Psoas muscle (tissue), 8 donors: ENCODE measurements around the gene MMAB. TPM values are rescaled to one million over a fixed set of nuclear protein-coding genes. Genes with fewer than 3 reads are reported as not detected.

Source experiments
- ATAC-seq, 4 donors: fragments of 200-7000 bp; cut with Tn5 transposase; one replicate each; pipeline ENCODE4 v1.9.1; 2020; ENCODE audit warnings: moderate library complexity in 3 of 4, mild to moderate bottlenecking in 2 of 4
- DNase-seq, 2 donors: peaks; one replicate each; pipeline ENCODE4 v3.0.0-alpha.2; 2020
- H3K27ac ChIP-seq: fragments of 200-600 bp; one replicate; pipeline ENCODE4 v1.8.0; 2022
- H3K27me3 ChIP-seq, 3 donors: fragments of 200-600 bp in 1 of 3; one replicate each; pipeline versions ENCODE4 v1.6.1 to v1.8.0; 2013 to 2022; ENCODE audit warnings: low read length in 2 of 3, mild to moderate bottlenecking in 2 of 3, moderate library complexity in 1 of 3; ENCODE audit not compliant: insufficient read depth in 3 of 3
- H3K36me3 ChIP-seq, 2 donors: fragments of 200-600 bp in 1 of 2; one replicate each; pipeline versions ENCODE4 v1.6.1 to v1.8.0; 2013 to 2022; ENCODE audit warnings: low read depth in 1 of 2, mild to moderate bottlenecking in 1 of 2, moderate library complexity in 1 of 2; ENCODE audit not compliant: insufficient read depth in 1 of 2
- H3K4me1 ChIP-seq: fragments of 200-600 bp; one replicate; pipeline ENCODE4 v1.8.0; 2022
- H3K4me3 ChIP-seq: fragments of 200-600 bp; one replicate; pipeline ENCODE4 v1.8.0; 2022; ENCODE audit warnings: mild to moderate bottlenecking
- H3K9me3 ChIP-seq: fragments of 200-600 bp; one replicate; pipeline ENCODE4 v1.8.0; 2022
- WGBS, 3 donors: extraction: QIAGEN DNeasy Blood & Tissue Kit; methylation state at CpG; one replicate each; pipeline versions ENCODE4 v1.1.6 to v1.1.7; 2013; 5-methylcytosine and 5-hydroxymethylcytosine counted together
- intact Hi-C, 2 donors: fragments of 100-400 bp; cut with DNase I; formaldehyde crosslinking; loops; one replicate each; pipeline versions ENCODE4 v1.11.0 to v1.14.2; 2022
- polyA plus RNA-seq, 3 donors: library from polyadenylated mRNA; stranded (reverse); fragments of 200-250 nt; gene quantifications; one replicate each; pipeline ENCODE4 v1.2.3, GENCODE V29; 2013
- total RNA-seq, 4 donors: library from RNA; stranded (reverse); fragmentation: NEBNext Ultra II Directional in 2 of 4; extraction: Animal tissue kit (Norgen Biotek cat#: 25700) in 2 of 4; gene quantifications; one replicate each; pipeline versions ENCODE4 v1.2.1 to v1.2.4, GENCODE V29; 2021 to 2023
- TF ChIP-seq, protein P1 (sequence below): fragments of 200-600 bp; IDR thresholded peaks from one replicate; pipeline ENCODE4 v1.8.0; 2022; ENCODE audit warnings: antibody characterized with exemption
- donor health status: healthy with polysubstance abuse.
- donor health status: DM: no; HTN: no; CAD: no; lungs with moderate emphysema.
- donor health status: Bipolar disorder and iron deficiency.
- donor health status: healthy.
- donor health status: DM: yes; HTN: yes; CAD: no.
- donor health status: DM: no; HTN: no; CAD: no.
- donor health status: DM: no; HTN: no; CAD: no.
- donor health status: DM: yes; HTN: yes; CAD: no.

Gene MMAB
- total and polyA plus RNA-seq, 7 donors: 17.3 to 43.3 (median 34.1) TPM

DNA sequence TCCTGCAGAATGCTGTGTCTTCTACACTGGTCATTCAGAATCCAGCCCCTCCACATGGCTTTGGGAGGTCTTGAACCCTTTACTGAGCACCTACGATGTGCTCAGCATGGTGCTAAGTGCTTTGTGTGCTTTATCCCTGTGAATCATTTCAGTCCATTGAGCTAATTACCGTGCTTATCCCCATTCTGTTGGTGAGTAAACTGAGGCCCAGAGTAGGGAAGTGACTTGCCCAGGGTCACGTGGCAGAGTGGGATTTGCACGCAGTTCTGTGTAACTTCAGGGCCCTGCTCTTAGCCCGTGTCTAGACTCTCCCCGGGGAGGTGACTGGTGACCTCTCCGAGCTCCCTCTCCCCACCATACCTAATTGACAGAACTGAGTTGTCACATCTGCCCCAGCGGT, 27.7 kb upstream of the MMAB start:
- no peak for DNase-seq
- ATAC-seq: no peak

GRCh38 chr12:109600481-109600880, 27.2 kb upstream of the MMAB start:
- TF ChIP-seq, protein P1, sequence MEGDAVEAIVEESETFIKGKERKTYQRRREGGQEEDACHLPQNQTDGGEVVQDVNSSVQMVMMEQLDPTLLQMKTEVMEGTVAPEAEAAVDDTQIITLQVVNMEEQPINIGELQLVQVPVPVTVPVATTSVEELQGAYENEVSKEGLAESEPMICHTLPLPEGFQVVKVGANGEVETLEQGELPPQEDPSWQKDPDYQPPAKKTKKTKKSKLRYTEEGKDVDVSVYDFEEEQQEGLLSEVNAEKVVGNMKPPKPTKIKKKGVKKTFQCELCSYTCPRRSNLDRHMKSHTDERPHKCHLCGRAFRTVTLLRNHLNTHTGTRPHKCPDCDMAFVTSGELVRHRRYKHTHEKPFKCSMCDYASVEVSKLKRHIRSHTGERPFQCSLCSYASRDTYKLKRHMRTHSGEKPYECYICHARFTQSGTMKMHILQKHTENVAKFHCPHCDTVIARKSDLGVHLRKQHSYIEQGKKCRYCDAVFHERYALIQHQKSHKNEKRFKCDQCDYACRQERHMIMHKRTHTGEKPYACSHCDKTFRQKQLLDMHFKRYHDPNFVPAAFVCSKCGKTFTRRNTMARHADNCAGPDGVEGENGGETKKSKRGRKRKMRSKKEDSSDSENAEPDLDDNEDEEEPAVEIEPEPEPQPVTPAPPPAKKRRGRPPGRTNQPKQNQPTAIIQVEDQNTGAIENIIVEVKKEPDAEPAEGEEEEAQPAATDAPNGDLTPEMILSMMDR: no peak
- ATAC-seq: no peak
- no peak overlapping the region for H3K4me3 ChIP-seq
- no peak for DNase-seq
- H3K27me3 ChIP-seq: no peaks in the 10 kb centered on the region
- H3K36me3 ChIP-seq: peaks cover 0 to 4% of the 10 kb centered on the region in 2 donors
- intact Hi-C loops: loop anchor here in 1 of 2 donors (5.0 kb wide), 1 partner anchor 122 kb away; no protein-coding TSS in a partner anchor
- H3K4me1 ChIP-seq: peaks cover 13% of the 10 kb centered on the region
- H3K9me3 ChIP-seq: no peaks in the 10 kb centered on the region
- WGBS, 3 donors: 70 to 88% (median 81%) methylated on average over 2 of the region's 2 CpGs
- H3K27ac ChIP-seq: no peak overlapping the region

More for the DNA sequence above, 27.7 kb upstream of the MMAB start:
- peaks cover 0 to 4% of the 10 kb centered on the region in 2 donors for H3K36me3 ChIP-seq
- peaks cover 13% of the 10 kb centered on the region for H3K4me1 ChIP-seq
- intact Hi-C loops: loop anchor here in 1 of 2 donors (5.0 kb wide), 1 partner anchor 121 kb away; no protein-coding TSS in a partner anchor
- H3K27me3 ChIP-seq: no peaks in the 10 kb centered on the region
- no peak overlapping the region for H3K27ac ChIP-seq
- no peak overlapping the region for H3K4me3 ChIP-seq
- whole genome bisulfite sequencing, 3 donors: 90 to 94% (median 92%) methylated on average over 8 of the region's 8 CpGs
- TF ChIP-seq, protein P1: no peak
- no peaks in the 10 kb centered on the region for H3K9me3 ChIP-seq

GRCh38 chr12:109599087-109599486, 25.8 kb upstream of the MMAB start:
- no peak for DNase-seq

GRCh38 chr12:109598428-109598854, 25.1 kb upstream of the MMAB start:
- Histone ChIP-seq H3K27ac (no peak overlapping the region), H3K9me3 (no peaks in the 10 kb centered on the region), H3K27me3 (no peaks in the 10 kb centered on the region), H3K4me1 (peaks cover 30% of the 10 kb centered on the region), H3K4me3 (no peak overlapping the region), H3K36me3 (peaks cover 0 to 4% of the 10 kb centered on the region in 2 donors)
- ATAC-seq (no peak), DNase-seq (no peak)
- intact Hi-C loops: loop anchor here in 1 of 2 donors (5.0 kb wide), 2 partner anchors 76 to 119 kb away; no protein-coding TSS in a partner anchor
- TF ChIP-seq, protein P1: no peak
- 48 to 70% (median 56%) methylated on average over 11 of the region's 11 CpGs for WGBS, 3 donors

More at GRCh38 chr12:109599087-109599486, 25.8 kb upstream of the MMAB start:
- intact Hi-C loops: loop anchor here in 1 of 2 donors (5.0 kb wide), 2 partner anchors 77 to 118 kb away; no protein-coding TSS in a partner anchor
- Histone ChIP-seq H3K4me3 (no peak overlapping the region), H3K4me1 (peaks cover 24% of the 10 kb centered on the region), H3K9me3 (no peaks in the 10 kb centered on the region), H3K27ac (no peak overlapping the region), H3K36me3 (peaks cover 0 to 4% of the 10 kb centered on the region in 2 donors), H3K27me3 (no peaks in the 10 kb centered on the region)
- ATAC-seq: no peak
- TF ChIP-seq, protein P1: no peak
- 84 to 90% (median 87%) methylated on average over 7 of the region's 7 CpGs for WGBS, 3 donors
